Body of pancreas (tissue), 4 donors: ENCODE data around the gene PRPF40A.

Source experiments
- CTCF ChIP-seq, 7 experiments: fragments of 450-650 bp in 4 of 7; fragments of 200-600 bp in 3 of 7; sonication (generic) in 3 of 7; IDR thresholded peaks; one replicate each; pipeline ENCODE4 v1.5.1; 2016 to 2019; ENCODE audit warnings: antibody characterized with exemption in 7 of 7
- POLR2A ChIP-seq, 3 donors: fragments of 450-650 bp; IDR thresholded peaks; one replicate each; pipeline ENCODE4 v1.6.1; 2016; ENCODE audit warnings: antibody characterized with exemption in 3 of 3, mild to moderate bottlenecking in 2 of 3

- TF ChIP-seq CTCF (IDR thresholded peaks at IDR 0.05) (no peak), POLR2A (IDR thresholded peaks at IDR 0.05) (no peak)
These were observed 107.6 kb downstream of the PRPF40A start for GRCh38 chr2:152609699-152610098.
